Peyer's patch (tissue), 4 donors: ENCODE measurements around the gene RNF41. TPM values are rescaled to one million over a fixed set of nuclear protein-coding genes. Genes with fewer than 3 reads are reported as not detected.
"Not testable (repeated sequence)": the region's sequence is repeated elsewhere in the genome, so short reads cannot be mapped to it uniquely, and the experiment has no call there.

ENCODE experiments used
- DNase-seq, 3 donors: peaks; one replicate each; pipeline ENCODE4 v3.0.0-alpha.2; 2017 to 2019
- H3K27ac ChIP-seq, 4 donors: fragments of 200-600 bp; sonication (generic); one replicate each; pipeline ENCODE4 v1.5.1; 2016 to 2019
- H3K27me3 ChIP-seq, 2 donors: fragments of 200-600 bp; sonication (generic); one replicate each; pipeline ENCODE4 v1.5.1; 2019
- H3K36me3 ChIP-seq, 3 donors: fragments of 200-600 bp; sonication (generic); one replicate each; pipeline ENCODE4 v1.5.1; 2016 to 2019
- H3K4me1 ChIP-seq, 4 donors: fragments of 200-600 bp; sonication (generic); one replicate each; pipeline ENCODE4 v1.5.1; 2016 to 2019
- H3K4me3 ChIP-seq, 4 donors: fragments of 200-600 bp; sonication (generic); 1 replicate in 3 of 4; 2 replicates in 1 of 4; pipeline ENCODE4 v1.5.1; 2016 to 2019; ENCODE audit warnings: mild to moderate bottlenecking in 1 of 4
- H3K9me3 ChIP-seq, 4 donors: fragments of 200-600 bp; sonication (generic); one replicate each; pipeline ENCODE4 v1.5.1; 2016 to 2019; ENCODE audit warnings: mild to moderate bottlenecking in 1 of 4
- POLR2A ChIP-seq, 2 donors: fragments of 450-650 bp; IDR thresholded peaks; one replicate each; pipeline ENCODE4 v1.5.1; 2017; ENCODE audit warnings: antibody characterized with exemption in 2 of 2, mild to moderate bottlenecking in 2 of 2, moderate library complexity in 2 of 2
- total RNA-seq, 4 donors: library from RNA; depleted of rRNA; stranded (reverse); fragments of >200 nt; gene quantifications; one replicate each; pipeline ENCODE4 v1.1.0, GENCODE V29; 2016
- TF ChIP-seq, protein P1 (sequence below), 6 experiments: fragments of 450-650 bp in 4 of 6; fragments of 200-600 bp in 2 of 6; sonication (generic) in 1 of 6; IDR thresholded peaks; one replicate each; pipeline ENCODE4 v1.5.1; 2017 to 2019; ENCODE audit warnings: antibody characterized with exemption in 6 of 6, mild to moderate bottlenecking in 3 of 6, moderate library complexity in 1 of 6

The RNF41 gene
- total RNA-seq, 4 donors from 2014 or later, result 23.8 to 52.0 (median 37.6) TPM

DNA sequence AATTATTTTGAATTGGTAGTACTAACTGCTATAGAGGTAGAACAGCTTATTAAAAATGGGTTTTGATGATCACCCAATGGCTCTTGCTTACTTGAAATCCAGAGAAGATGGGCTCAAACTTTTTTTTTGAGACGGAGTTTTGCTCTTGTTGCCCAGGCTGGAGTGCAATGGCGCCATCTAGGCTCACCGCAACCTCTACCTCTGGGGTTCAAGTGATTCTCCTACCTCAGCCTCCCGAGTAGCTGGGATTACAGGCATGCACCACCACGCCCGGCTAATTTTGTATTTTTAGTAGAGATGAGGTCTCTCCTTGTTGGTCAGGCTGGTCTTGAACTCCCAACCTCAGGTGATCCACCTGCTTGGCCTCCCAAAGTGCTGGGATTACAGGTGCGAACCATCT is 41.2 kb upstream of the RNF41 start:
- H3K27me3 ChIP-seq, H3K4me3 ChIP-seq, H3K36me3 ChIP-seq, H3K27ac ChIP-seq, DNase-seq, H3K9me3 ChIP-seq: not testable (repeated sequence)
- H3K4me1 ChIP-seq, result peaks cover 0 to 14% (median 3%) of the 10 kb centered on the region in 4 donors
- TF ChIP-seq, protein P1, sequence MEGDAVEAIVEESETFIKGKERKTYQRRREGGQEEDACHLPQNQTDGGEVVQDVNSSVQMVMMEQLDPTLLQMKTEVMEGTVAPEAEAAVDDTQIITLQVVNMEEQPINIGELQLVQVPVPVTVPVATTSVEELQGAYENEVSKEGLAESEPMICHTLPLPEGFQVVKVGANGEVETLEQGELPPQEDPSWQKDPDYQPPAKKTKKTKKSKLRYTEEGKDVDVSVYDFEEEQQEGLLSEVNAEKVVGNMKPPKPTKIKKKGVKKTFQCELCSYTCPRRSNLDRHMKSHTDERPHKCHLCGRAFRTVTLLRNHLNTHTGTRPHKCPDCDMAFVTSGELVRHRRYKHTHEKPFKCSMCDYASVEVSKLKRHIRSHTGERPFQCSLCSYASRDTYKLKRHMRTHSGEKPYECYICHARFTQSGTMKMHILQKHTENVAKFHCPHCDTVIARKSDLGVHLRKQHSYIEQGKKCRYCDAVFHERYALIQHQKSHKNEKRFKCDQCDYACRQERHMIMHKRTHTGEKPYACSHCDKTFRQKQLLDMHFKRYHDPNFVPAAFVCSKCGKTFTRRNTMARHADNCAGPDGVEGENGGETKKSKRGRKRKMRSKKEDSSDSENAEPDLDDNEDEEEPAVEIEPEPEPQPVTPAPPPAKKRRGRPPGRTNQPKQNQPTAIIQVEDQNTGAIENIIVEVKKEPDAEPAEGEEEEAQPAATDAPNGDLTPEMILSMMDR (IDR thresholded peaks at IDR 0.05), result peak in 1 of 6 experiments; percentile 10

DNA sequence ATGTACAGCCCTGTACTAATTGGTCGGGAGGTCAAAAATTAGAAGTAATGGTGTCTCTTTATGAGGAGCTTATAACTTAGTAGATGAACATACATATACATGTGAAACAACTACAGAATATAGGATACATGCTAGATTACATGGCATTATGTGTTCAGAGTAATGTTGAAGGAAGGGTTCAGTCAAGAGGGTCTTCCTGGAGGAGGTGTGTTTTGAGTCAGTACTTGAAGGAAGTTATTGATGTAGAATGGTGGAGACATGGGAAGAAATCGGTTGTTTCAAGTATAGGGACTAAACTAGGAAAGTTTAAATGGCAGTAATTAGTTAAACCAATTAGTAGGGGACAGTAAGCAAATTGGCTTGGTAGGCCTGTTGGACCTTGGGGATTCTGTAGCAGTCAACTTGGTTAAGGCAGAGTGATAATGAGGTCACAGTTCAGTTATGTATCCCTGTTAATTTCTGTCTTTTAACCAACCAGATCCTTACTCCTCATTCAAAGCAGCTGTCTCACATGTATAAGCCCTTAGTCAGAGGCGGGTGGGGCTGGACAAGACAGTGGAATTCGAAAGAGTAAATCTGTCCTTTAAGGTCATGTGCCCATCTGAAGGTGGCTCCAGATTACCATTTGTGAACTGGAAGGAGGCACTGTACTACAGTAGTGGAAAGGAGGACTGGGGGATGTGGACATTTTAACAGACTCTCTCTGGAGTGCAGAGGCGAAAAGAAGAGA is 39.9 kb upstream of the RNF41 start:
- H3K9me3 ChIP-seq, result no peaks in the 10 kb centered on the region
- no peaks in the 10 kb centered on the region for H3K36me3 ChIP-seq
- H3K27ac ChIP-seq, result peak overlapping the region in 1 of 4 donors; percentile 72
- peaks cover 0 to 23% (median 6%) of the 10 kb centered on the region in 4 donors for H3K4me1 ChIP-seq
- peak in 1 of 3 donors; percentile 82 for DNase-seq
- no peaks in the 10 kb centered on the region for H3K27me3 ChIP-seq
- H3K4me3 ChIP-seq, result no peak overlapping the region
- TF ChIP-seq, protein P1 (IDR thresholded peaks at IDR 0.05), result no peak
- no peak for TF ChIP-seq POLR2A (IDR thresholded peaks at IDR 0.05)

DNA sequence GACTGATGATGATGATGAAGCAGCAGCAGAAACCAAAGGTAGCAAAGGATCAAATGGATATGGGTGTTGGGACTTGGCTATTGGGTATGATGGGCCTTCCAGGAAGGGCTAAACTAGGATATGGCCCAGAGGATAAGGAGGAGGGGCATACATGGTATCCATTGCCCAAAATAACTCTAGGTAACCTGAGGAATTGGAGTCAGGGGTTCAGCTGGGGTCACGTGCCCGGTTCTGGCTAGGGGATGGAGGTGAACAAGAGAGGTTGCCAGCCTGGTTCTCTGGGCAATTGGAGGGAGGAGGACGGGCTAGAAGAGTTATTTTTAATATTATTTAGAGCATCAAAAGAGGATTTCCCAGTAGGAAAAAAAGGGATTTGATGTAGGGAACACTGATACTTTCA is 39.2 kb upstream of the RNF41 start:
- no peak for TF ChIP-seq POLR2A (IDR thresholded peaks at IDR 0.05)
- TF ChIP-seq, protein P1 (IDR thresholded peaks at IDR 0.05), result no peak
- Histone ChIP-seq H3K36me3 (no peaks in the 10 kb centered on the region), H3K4me3 (no peak overlapping the region), H3K9me3 (no peaks in the 10 kb centered on the region), H3K4me1 (peaks cover 0 to 24% (median 3%) of the 10 kb centered on the region in 4 donors), H3K27me3 (no peaks in the 10 kb centered on the region), H3K27ac (no peak overlapping the region)
- no peak for DNase-seq

DNA sequence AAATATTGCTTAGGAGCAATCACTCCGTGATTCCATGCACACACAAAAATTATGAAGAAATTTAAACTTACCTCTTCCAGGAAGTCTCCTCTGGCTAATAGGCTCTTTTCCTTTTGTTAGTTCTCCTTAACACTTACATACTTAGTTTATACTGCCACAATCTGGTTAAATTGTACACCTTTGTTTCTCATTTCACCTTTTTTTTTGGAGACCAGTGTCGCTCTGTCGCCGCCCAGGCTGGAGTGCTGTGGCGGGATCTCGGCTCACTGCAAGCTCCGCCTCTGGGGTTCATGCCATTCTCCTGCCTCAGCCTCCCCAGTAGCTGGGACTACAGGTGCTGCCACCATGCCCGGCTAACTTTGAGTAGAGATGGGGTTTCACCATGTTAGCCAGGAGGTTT is 38.7 kb upstream of the RNF41 start:
- no peak for TF ChIP-seq POLR2A (IDR thresholded peaks at IDR 0.05)
- TF ChIP-seq, protein P1 (IDR thresholded peaks at IDR 0.05), result no peak

DNA sequence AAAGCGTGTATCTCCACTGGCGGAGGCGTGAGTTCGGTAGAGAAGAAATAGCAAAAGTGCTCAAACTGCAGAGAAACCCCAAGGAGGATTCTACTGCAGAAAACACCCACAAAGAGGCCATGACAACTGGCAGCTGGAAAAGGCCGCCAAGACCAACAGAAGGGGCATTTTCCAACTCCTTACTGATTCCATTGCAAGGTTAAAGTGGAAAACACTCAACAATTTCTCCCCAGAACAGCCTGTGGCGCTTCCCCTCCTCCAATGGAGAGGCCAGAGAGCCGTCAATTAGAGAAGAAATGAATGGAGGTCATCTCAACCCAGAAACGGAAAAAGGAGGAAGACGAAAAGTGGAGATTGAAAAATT is 37.1 kb upstream of the RNF41 start:
- Histone ChIP-seq H3K36me3 (peaks cover 0 to 20% (median 0%) of the 10 kb centered on the region in 3 donors), H3K27me3 (no peaks in the 10 kb centered on the region), H3K27ac (peak overlapping the region; percentile 79 to 92 (median 85)), H3K9me3 (no peaks in the 10 kb centered on the region), H3K4me3 (peak overlapping the region; percentile 72 to 98 (median 86)), H3K4me1 (peaks cover 0 to 22% (median 3%) of the 10 kb centered on the region in 4 donors)
- TF ChIP-seq, protein P1 (IDR thresholded peaks at IDR 0.05), result no peak
- TF ChIP-seq POLR2A (IDR thresholded peaks at IDR 0.05), result no peak
- no peak for DNase-seq

More for the DNA sequence above, 38.7 kb upstream of the RNF41 start:
- no peak overlapping the region for H3K4me3 ChIP-seq
- no peaks in the 10 kb centered on the region for H3K27me3 ChIP-seq
- H3K4me1 ChIP-seq, result peaks cover 0 to 22% (median 3%) of the 10 kb centered on the region in 4 donors
- no peaks in the 10 kb centered on the region for H3K9me3 ChIP-seq
- no peak for DNase-seq
- H3K27ac ChIP-seq, result no peak overlapping the region
- H3K36me3 ChIP-seq, result peaks cover 0 to 5% (median 0%) of the 10 kb centered on the region in 3 donors
